Mucosa of descending colon (tissue), 3 donors: ENCODE measurements around the gene IFNAR2. TPM values are rescaled to one million over a fixed set of nuclear protein-coding genes. Genes with fewer than 3 reads are reported as not detected.

Source experiments
- ATAC-seq: fragments of 200-7000 bp; cut with Tn5 transposase; one replicate; pipeline ENCODE4 v1.9.1; 2020; ENCODE audit warnings: mild to moderate bottlenecking, moderate library complexity
- DNase-seq, 3 donors: peaks; one replicate each; pipeline ENCODE4 v3.0.0-alpha.2; 2020
- H3K36me3 ChIP-seq: fragments of 200-600 bp; one replicate; pipeline ENCODE4 v1.8.0; 2021; ENCODE audit warnings: low read depth, mild to moderate bottlenecking
- H3K4me1 ChIP-seq: fragments of 200-600 bp; one replicate; pipeline ENCODE4 v1.8.0; 2021; ENCODE audit warnings: low read depth, mild to moderate bottlenecking
- H3K4me3 ChIP-seq: fragments of 200-600 bp; one replicate; pipeline ENCODE4 v1.8.0; 2021; ENCODE audit warnings: mild to moderate bottlenecking
- H3K9me3 ChIP-seq: fragments of 200-600 bp; one replicate; pipeline ENCODE4 v1.8.0; 2021; ENCODE audit warnings: mild to moderate bottlenecking
- intact Hi-C, 2 donors: fragments of 100-400 bp; cut with DNase I in 1 of 2; cut with micrococcal nuclease in 1 of 2; formaldehyde crosslinking; loops; one replicate each; pipeline versions ENCODE4 v1.11.0 to v1.11.1; 2022; cut with DNase I, micrococcal nuclease
- total RNA-seq, 3 donors: library from RNA; stranded (reverse); fragmentation: NEBNext Ultra II Directional in 2 of 3; extraction: Animal tissue kit (Norgen Biotek cat#: 25700) in 2 of 3; gene quantifications; one replicate each; pipeline versions ENCODE4 v1.2.1 to v1.2.4, GENCODE V29; 2021 to 2023
- TF ChIP-seq, protein P1 (sequence below): fragments of 200-600 bp; IDR thresholded peaks from one replicate; pipeline ENCODE4 v1.8.0; 2022; ENCODE audit warnings: antibody characterized with exemption, mild to moderate bottlenecking
- donor health status: DM: no; HTN: no; CAD: no; lungs with moderate emphysema.
- donor health status: DM: no; HTN: no; CAD: no.
- donor health status: DM: no; HTN: yes; CAD: no.

IFNAR2 gene
- total RNA-seq, 3 donors from 2014 or later = 11.9 to 20.5 (median 18.2) TPM

DNA sequence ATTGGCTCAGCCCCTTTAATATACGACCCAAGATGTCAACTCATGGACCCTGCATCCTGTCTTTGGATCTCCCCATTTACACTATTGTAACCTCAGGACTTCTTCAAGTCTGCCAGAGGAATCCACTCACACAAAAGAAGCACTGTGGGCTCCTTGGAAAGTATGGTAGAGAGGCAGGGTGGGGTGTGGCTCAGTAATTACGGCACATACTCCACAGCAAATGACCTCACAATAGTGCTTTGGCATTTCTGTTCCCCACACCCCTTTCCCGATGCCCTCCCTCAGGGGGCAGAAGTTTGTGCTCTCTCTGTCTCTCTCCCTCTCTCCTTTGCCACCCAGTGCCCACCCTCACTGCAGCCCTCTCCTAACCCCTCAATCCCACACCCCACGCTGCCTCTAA, 27.8 kb upstream of the IFNAR2 start:
- intact Hi-C loops = loop anchor here (5.0 to 10.0 kb wide), 3 partner anchors 173 to 245 kb away; no protein-coding TSS in a partner anchor

DNA sequence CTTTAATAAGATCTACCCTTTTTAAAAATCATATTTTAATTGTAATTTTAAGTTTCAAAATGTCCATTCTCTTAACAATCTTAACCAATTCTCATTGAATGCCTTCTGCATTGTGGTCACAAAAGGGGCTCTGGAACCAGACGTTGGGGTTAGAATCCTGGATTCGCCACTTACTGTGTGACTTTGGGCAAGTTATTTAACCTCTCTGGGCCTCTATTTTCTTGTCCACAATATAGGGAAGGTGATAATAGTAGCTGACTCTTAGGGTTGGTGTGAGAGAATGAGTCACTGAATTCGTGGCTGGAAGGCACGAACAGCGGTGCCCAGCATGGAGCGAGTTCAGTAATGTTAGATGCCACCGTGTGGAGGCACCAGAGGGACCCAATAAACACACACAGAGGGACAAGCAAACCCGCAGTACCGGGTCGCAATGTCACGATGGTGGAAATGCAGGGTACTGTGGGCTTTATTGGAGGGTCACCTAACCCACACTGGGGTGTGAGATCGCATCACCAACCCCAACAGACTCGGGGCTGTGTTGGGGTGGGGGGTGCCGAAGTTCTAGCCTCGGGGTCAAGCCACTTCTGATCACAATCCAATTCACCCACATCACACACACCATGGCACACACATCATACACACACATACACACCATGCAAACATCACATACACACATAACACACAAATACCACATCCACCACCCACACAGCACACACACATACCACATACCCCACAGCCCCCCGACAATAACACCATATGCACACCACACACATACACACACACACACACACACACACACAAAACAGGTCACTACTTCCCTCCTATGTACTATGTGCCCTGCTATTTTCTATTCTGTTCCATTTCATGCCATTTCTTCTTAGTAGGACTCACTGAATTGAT, 27.0 kb upstream of the IFNAR2 start:
- no peak for DNase-seq
- Histone ChIP-seq H3K9me3 (no peaks in the 10 kb centered on the region), H3K36me3 (no peaks in the 10 kb centered on the region), H3K4me1 (peaks cover 6% of the 10 kb centered on the region), H3K4me3 (no peak overlapping the region)
- ATAC-seq = no peak
- TF ChIP-seq, protein P1, sequence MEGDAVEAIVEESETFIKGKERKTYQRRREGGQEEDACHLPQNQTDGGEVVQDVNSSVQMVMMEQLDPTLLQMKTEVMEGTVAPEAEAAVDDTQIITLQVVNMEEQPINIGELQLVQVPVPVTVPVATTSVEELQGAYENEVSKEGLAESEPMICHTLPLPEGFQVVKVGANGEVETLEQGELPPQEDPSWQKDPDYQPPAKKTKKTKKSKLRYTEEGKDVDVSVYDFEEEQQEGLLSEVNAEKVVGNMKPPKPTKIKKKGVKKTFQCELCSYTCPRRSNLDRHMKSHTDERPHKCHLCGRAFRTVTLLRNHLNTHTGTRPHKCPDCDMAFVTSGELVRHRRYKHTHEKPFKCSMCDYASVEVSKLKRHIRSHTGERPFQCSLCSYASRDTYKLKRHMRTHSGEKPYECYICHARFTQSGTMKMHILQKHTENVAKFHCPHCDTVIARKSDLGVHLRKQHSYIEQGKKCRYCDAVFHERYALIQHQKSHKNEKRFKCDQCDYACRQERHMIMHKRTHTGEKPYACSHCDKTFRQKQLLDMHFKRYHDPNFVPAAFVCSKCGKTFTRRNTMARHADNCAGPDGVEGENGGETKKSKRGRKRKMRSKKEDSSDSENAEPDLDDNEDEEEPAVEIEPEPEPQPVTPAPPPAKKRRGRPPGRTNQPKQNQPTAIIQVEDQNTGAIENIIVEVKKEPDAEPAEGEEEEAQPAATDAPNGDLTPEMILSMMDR = no peak
- intact Hi-C loops = loop anchor here (5.0 to 10.0 kb wide), 3 partner anchors 172 to 245 kb away; no protein-coding TSS in a partner anchor

More for the DNA sequence above, 27.8 kb upstream of the IFNAR2 start:
- TF ChIP-seq, protein P1 = no peak
- DNase-seq = peak in 1 of 3 donors; percentile 51
- no peaks in the 10 kb centered on the region for H3K9me3 ChIP-seq
- no peak overlapping the region for H3K4me3 ChIP-seq
- no peak for ATAC-seq
- no peaks in the 10 kb centered on the region for H3K36me3 ChIP-seq
- peaks cover 6% of the 10 kb centered on the region for H3K4me1 ChIP-seq

DNA sequence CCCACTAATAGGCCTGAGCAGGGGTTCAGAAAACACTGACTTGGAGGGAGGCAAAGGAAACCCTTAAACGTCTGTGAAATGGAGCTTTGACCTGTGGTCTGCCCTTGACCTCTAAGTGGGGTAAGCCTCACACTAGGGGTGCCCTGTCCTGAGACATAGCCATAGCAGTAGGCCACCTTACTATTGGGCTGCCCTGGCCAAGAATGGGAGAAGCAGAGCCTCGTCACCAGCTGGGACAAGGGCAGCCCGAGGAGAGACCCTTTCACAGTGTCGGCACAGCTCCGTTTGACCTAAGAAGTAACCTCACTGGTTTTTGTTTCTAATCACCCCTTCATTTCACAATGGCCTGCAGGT, 26.4 kb upstream of the IFNAR2 start:
- ATAC-seq = no peak
- DNase-seq = no peak
- H3K4me3 ChIP-seq = no peak overlapping the region
- H3K36me3 ChIP-seq = no peaks in the 10 kb centered on the region
- H3K4me1 ChIP-seq = peaks cover 6% of the 10 kb centered on the region
- TF ChIP-seq, protein P1 = no peak
- no peaks in the 10 kb centered on the region for H3K9me3 ChIP-seq
- intact Hi-C loops = loop anchor here (5.0 to 10.0 kb wide), 3 partner anchors 171 to 244 kb away; no protein-coding TSS in a partner anchor

DNA sequence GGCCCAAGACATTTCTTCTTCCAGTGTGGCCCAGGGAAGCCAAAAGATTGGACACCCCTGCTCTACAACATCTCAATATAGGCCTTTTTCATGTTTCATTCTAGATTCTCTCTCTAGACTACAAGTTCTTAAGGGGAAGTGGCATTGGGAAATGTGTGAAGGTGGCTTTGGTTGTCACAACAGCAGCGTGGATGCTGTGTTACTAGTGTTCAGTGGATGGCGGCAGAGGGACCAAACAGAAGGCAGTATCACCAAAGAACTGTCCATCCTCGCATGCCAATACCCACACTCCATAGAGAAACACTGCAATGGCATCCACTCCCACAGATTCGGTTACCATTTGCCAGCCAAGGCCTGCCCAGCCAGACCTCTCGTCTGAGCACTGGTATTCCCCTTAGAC, 24.3 kb upstream of the IFNAR2 start:
- no peak overlapping the region for H3K4me3 ChIP-seq
- ATAC-seq (no peak), DNase-seq (no peak)
- H3K36me3 ChIP-seq = no peaks in the 10 kb centered on the region
- TF ChIP-seq, protein P1 = no peak
- no peaks in the 10 kb centered on the region for H3K9me3 ChIP-seq
- H3K4me1 ChIP-seq = peaks cover 6% of the 10 kb centered on the region
- intact Hi-C loops = loop anchor here in 1 of 2 donors (10.0 kb wide), 2 partner anchors 169 to 239 kb away; no protein-coding TSS in a partner anchor

DNA sequence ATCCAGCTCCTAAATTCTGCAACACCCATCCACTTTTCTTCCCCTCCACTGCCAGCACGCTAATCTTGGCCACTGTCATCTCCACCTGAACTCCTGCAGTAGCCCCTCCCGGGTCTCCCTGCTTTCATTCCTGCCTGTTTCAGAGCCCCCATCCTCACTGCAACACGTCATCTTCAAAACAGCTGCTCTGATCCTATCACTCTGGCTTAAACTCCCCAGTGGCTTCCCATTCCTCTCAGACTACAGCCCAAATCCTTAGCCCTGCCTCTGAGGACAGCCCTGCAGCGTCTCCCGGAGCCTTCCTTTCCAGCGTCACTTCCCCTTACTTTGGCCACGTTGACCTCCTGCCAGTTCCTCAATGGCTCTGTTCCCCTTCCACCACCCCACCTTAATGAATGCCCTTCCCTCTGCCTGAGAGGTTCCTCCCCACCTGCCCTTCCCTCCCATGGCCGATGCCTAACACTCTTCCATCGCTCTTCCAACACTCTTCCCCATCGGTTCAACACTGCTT, 22.9 kb upstream of the IFNAR2 start:
- TF ChIP-seq, protein P1 = no peak
- intact Hi-C loops = loop anchor here in 1 of 2 donors (10.0 kb wide), 2 partner anchors 168 to 238 kb away; no protein-coding TSS in a partner anchor

More for the DNA sequence above, 22.9 kb upstream of the IFNAR2 start:
- Histone ChIP-seq H3K36me3 (no peaks in the 10 kb centered on the region), H3K9me3 (no peaks in the 10 kb centered on the region), H3K4me1 (peaks cover 6% of the 10 kb centered on the region), H3K4me3 (no peak overlapping the region)
- DNase-seq (no peak), ATAC-seq (no peak)
